SK-N-SH (cell line): Measurements from ENCODE around the gene RTN4RL1. TPM values are rescaled to one million over a fixed set of nuclear protein-coding genes. Genes with fewer than 3 reads are reported as not detected.

Experiments
- CTCF ChIA-PET: fragments of 300-600, 350-600 bp; formaldehyde crosslinking; extraction: SDS; loops from one replicate; lab custom pipeline; 2021; lab: Yijun Ruan, JAX
- POLR2A ChIA-PET: fragments of 350-600 bp; sonication (Branson Sonifier 250); formaldehyde crosslinking; extraction: SDS; loops from one replicate; lab custom pipeline; 2020; ENCODE audit warnings: antibody characterized with exemption, inconsistent platforms; lab: Yijun Ruan, JAX
- DNase-seq: peaks from one replicate; pipeline ENCODE4 v3.0.0; 2012
- H2AFZ ChIP-seq: fragments of 200-600 bp; sonication (generic); 2 replicates; pipeline ENCODE4 v1.8.1; 2016; ENCODE audit warnings: antibody characterized with exemption, mild to moderate bottlenecking, low read depth
- H3F3A ChIP-seq: fragments of 200-600 bp; sonication (generic); replicated peaks from 2 replicates; pipeline ENCODE3; 2016; ENCODE audit warnings: antibody characterized with exemption, mild to moderate bottlenecking; ENCODE audit not compliant: insufficient read depth
- H3K27ac ChIP-seq, 2 experiments: fragments of 200-500 bp in 1 of 2; fragments of 200-600 bp in 1 of 2; sonication (Bioruptor generic) in 1 of 2; sonication (generic), shearing (Covaris generic) in 1 of 2; 2 replicates each; pipeline versions ENCODE4 v1.5.1 to v1.6.1; 2014 to 2016; ENCODE audit warnings: low read depth in 2 of 2, inconsistent platforms in 1 of 2, low read length in 1 of 2, mild to moderate bottlenecking in 1 of 2, mixed read lengths in 1 of 2
- H3K27me3 ChIP-seq: fragments of 200-600 bp; sonication (generic), shearing (Covaris generic); 2 replicates; pipeline ENCODE4 v1.6.1; 2016; ENCODE audit warnings: mixed run types; ENCODE audit not compliant: insufficient read depth
- H3K36me3 ChIP-seq, 2 experiments: fragments of 200-500 bp in 1 of 2; fragments of 200-600 bp in 1 of 2; sonication (Bioruptor generic) in 1 of 2; sonication (generic) in 1 of 2; replicated peaks in 1 of 2; 2 replicates each; pipeline versions ENCODE3 to v1.5.1; 2014 to 2016; ENCODE audit warnings: low read length in 1 of 2, mild to moderate bottlenecking in 1 of 2; ENCODE audit not compliant: insufficient read depth in 2 of 2, control insufficient read depth in 1 of 2
- H3K4me1 ChIP-seq, 2 experiments: fragments of 200-500 bp in 1 of 2; fragments of 200-600 bp in 1 of 2; sonication (Bioruptor generic) in 1 of 2; sonication (generic), shearing (Covaris generic) in 1 of 2; 2 replicates each; pipeline versions ENCODE4 v1.5.1 to v1.6.1; 2014 to 2016; ENCODE audit warnings: low read depth in 1 of 2, low read length in 1 of 2, mixed run types in 1 of 2; ENCODE audit not compliant: insufficient read depth in 2 of 2, control insufficient read depth in 1 of 2
- H3K4me2 ChIP-seq: fragments of 200-600 bp; sonication (generic), shearing (Covaris generic); 2 replicates; pipeline ENCODE4 v1.6.1; 2017; ENCODE audit warnings: mixed run types
- H3K4me3 ChIP-seq, 2 experiments: fragments of 200-500 bp in 1 of 2; fragments of 200-600 bp in 1 of 2; sonication (Bioruptor generic) in 1 of 2; sonication (generic), shearing (Covaris generic) in 1 of 2; 2 replicates each; pipeline versions ENCODE4 v1.5.1 to v1.8.1; 2014 to 2016; ENCODE audit warnings: low read depth in 2 of 2, inconsistent platforms in 1 of 2, low read length in 1 of 2, mild to moderate bottlenecking in 1 of 2, mixed read lengths in 1 of 2, moderate library complexity in 1 of 2
- H3K79me2 ChIP-seq: fragments of 200-600 bp; sonication (generic); 2 replicates; pipeline ENCODE4 v1.8.1; 2017; ENCODE audit warnings: mild to moderate bottlenecking; ENCODE audit not compliant: insufficient read depth
- H3K9ac ChIP-seq: fragments of 200-600 bp; sonication (generic); 2 replicates; pipeline ENCODE4 v1.6.1; 2017; ENCODE audit warnings: mixed run types
- H3K9me2 ChIP-seq: fragments of 200-600 bp; sonication (generic); 2 replicates; pipeline ENCODE4 v1.6.1; 2017; ENCODE audit warnings: mixed run types
- H3K9me3 ChIP-seq: fragments of 200-600 bp; sonication (generic); 2 replicates; pipeline ENCODE4 v1.6.1; 2017; ENCODE audit warnings: mixed run types, mild to moderate bottlenecking, moderate library complexity
- H4K20me1 ChIP-seq: fragments of 200-600 bp; sonication (generic); 2 replicates; pipeline ENCODE4 v1.6.1; 2017; ENCODE audit warnings: mild to moderate bottlenecking, mixed run types; ENCODE audit not compliant: insufficient read depth
- ELF1 ChIP-seq: IDR thresholded peaks from 2 replicates; pipeline ENCODE4 v1.4.0; 2012
- EP300 ChIP-seq, 2 experiments: IDR thresholded peaks; 2 replicates each; pipeline versions ENCODE4 v1.4.0 to v1.6.1; 2012; ENCODE audit warnings: borderline replicate concordance in 1 of 2, low read depth in 1 of 2, low read length in 1 of 2
- EZH2phosphoT487 ChIP-seq: fragments of 200-600 bp; sonication (generic); IDR thresholded peaks from 2 replicates; pipeline ENCODE4 v1.6.1; 2017; ENCODE audit warnings: low read depth, mixed run types, mild to moderate bottlenecking, antibody characterized with exemption, moderate library complexity, borderline replicate concordance
- FOXM1 ChIP-seq: IDR thresholded peaks from 2 replicates; pipeline ENCODE4 v1.4.0; 2012; ENCODE audit warnings: low read depth, mild to moderate bottlenecking
- IRF3 ChIP-seq: fragments of 150-350 bp; IDR thresholded peaks from 2 replicates; pipeline ENCODE4 v1.6.1; 2016; ENCODE audit warnings: mild to moderate bottlenecking, low read depth, low read length
- POLR2AphosphoS5 ChIP-seq: IDR thresholded peaks from 2 replicates; pipeline ENCODE4 v1.6.1; 2012; ENCODE audit warnings: low read depth, low read length
- RCOR1 ChIP-seq: fragments of 150-350 bp; IDR thresholded peaks from 2 replicates; pipeline ENCODE4 v1.6.1; 2017; ENCODE audit warnings: antibody characterized with exemption, low read length
- RFX5 ChIP-seq: IDR thresholded peaks from 2 replicates; pipeline ENCODE4 v1.6.1; 2012; ENCODE audit warnings: mild to moderate bottlenecking, improper control_type of control experiment, low read length
- RXRA ChIP-seq: IDR thresholded peaks from 2 replicates; pipeline ENCODE4 v1.4.0; 2012; ENCODE audit warnings: low read depth, mild to moderate bottlenecking, borderline replicate concordance
- SIN3A ChIP-seq: IDR thresholded peaks from 2 replicates; pipeline ENCODE4 v1.6.1; 2012; ENCODE audit warnings: low read depth, mild to moderate bottlenecking, low read length, moderate library complexity, borderline replicate concordance
- TCF12 ChIP-seq: IDR thresholded peaks from 2 replicates; pipeline ENCODE4 v1.4.0; 2012
- WGBS: methylation state at CpG from one replicate; pipeline ENCODE4 v1.1.6; 2017; ENCODE audit warnings: low lambda C conversion rate; 5-methylcytosine and 5-hydroxymethylcytosine counted together
- polyA plus RNA-seq, 3 experiments: library from polyadenylated mRNA; depleted of rRNA; stranded (reverse); fragments of >200 nt; gene quantifications; 2 replicates each; pipeline ENCODE4 v1.2.3, GENCODE V29; 2012
- TF ChIP-seq, protein P1 (sequence below): IDR thresholded peaks from 2 replicates; pipeline ENCODE4 v1.4.0; 2012; ENCODE audit warnings: low read depth, borderline replicate concordance
- TF ChIP-seq, protein P2 (sequence below): IDR thresholded peaks from 2 replicates; pipeline ENCODE4 v1.6.1; 2012; ENCODE audit warnings: mild to moderate bottlenecking, low read depth, low read length, moderate library complexity

The RTN4RL1 gene
- polyA plus RNA-seq, 1 of the 3 experiments (the other 2 are of a cell fraction) = 0.07 TPM

GRCh38 chr17:1912146-1912545 lies 113.0 kb downstream of the RTN4RL1 start:
- Histone ChIP-seq H3K27me3 (peaks cover 7% of the 10 kb centered on the region; the same call in 1 of the 2 replicates), H3K9me3 (no peaks in the 10 kb centered on the region), H3K4me3 (no peak overlapping the region), H3K9ac (no peak overlapping the region), H3K36me3 (no peaks in the 10 kb centered on the region), H3K27ac (no peak overlapping the region), H2AFZ (no peak overlapping the region), H3K9me2 (no peaks in the 10 kb centered on the region), H4K20me1 (no peaks in the 10 kb centered on the region), H3K4me1 (peaks cover 0 to 7% of the 10 kb centered on the region in 2 experiments; a peak in 1 of 4 replicates), H3K4me2 (no peak overlapping the region), H3K79me2 (no peaks in the 10 kb centered on the region), H3F3A (no peaks in the 10 kb centered on the region)
- ChIA-PET POLR2A (no interaction called here), CTCF (interaction anchor here (1.4 to 5.2 kb wide), 3 partner anchors 30 to 129 kb away, joined by 4 to 197 read pairs (median 29); partner anchors contain the start of genes DPH1 and RTN4RL1)
- DNase-seq = no peak
- TF ChIP-seq, protein P1, sequence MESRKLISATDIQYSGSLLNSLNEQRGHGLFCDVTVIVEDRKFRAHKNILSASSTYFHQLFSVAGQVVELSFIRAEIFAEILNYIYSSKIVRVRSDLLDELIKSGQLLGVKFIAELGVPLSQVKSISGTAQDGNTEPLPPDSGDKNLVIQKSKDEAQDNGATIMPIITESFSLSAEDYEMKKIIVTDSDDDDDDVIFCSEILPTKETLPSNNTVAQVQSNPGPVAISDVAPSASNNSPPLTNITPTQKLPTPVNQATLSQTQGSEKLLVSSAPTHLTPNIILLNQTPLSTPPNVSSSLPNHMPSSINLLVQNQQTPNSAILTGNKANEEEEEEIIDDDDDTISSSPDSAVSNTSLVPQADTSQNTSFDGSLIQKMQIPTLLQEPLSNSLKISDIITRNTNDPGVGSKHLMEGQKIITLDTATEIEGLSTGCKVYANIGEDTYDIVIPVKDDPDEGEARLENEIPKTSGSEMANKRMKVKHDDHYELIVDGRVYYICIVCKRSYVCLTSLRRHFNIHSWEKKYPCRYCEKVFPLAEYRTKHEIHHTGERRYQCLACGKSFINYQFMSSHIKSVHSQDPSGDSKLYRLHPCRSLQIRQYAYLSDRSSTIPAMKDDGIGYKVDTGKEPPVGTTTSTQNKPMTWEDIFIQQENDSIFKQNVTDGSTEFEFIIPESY = no peak
- TF ChIP-seq RCOR1 = no peak
- TF ChIP-seq FOXM1 = no peak
- TF ChIP-seq, protein P2, sequence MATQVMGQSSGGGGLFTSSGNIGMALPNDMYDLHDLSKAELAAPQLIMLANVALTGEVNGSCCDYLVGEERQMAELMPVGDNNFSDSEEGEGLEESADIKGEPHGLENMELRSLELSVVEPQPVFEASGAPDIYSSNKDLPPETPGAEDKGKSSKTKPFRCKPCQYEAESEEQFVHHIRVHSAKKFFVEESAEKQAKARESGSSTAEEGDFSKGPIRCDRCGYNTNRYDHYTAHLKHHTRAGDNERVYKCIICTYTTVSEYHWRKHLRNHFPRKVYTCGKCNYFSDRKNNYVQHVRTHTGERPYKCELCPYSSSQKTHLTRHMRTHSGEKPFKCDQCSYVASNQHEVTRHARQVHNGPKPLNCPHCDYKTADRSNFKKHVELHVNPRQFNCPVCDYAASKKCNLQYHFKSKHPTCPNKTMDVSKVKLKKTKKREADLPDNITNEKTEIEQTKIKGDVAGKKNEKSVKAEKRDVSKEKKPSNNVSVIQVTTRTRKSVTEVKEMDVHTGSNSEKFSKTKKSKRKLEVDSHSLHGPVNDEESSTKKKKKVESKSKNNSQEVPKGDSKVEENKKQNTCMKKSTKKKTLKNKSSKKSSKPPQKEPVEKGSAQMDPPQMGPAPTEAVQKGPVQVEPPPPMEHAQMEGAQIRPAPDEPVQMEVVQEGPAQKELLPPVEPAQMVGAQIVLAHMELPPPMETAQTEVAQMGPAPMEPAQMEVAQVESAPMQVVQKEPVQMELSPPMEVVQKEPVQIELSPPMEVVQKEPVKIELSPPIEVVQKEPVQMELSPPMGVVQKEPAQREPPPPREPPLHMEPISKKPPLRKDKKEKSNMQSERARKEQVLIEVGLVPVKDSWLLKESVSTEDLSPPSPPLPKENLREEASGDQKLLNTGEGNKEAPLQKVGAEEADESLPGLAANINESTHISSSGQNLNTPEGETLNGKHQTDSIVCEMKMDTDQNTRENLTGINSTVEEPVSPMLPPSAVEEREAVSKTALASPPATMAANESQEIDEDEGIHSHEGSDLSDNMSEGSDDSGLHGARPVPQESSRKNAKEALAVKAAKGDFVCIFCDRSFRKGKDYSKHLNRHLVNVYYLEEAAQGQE = no peak
- TF ChIP-seq EZH2phosphoT487 = no peak
- TF ChIP-seq RFX5 = no peak
- no peak for TF ChIP-seq RXRA
- TF ChIP-seq ELF1 = no peak
- TF ChIP-seq IRF3 = no peak
- no peak for TF ChIP-seq SIN3A
- no peak for TF ChIP-seq EP300 (IDR thresholded peaks at IDR 0.05; ENCODE audit: borderline replicate concordance in 1 of 2, low read depth in 1 of 2, low read length in 1 of 2)
- no peak for TF ChIP-seq POLR2AphosphoS5
- no peak for TF ChIP-seq TCF12
- 52% methylated on average over 7 of the region's 7 CpGs for WGBS
